RKO (cell line): ENCODE data around the gene ATP8B4.

Experiments
- DNase-seq: peaks from one replicate; pipeline ENCODE4 v3.0.0-alpha.2; 2016; ENCODE audit warnings: low spot score

ATP8B4 gene

GRCh38 chr15:49898097-49898496, 220.9 kb downstream of the ATP8B4 start:
- DNase-seq, result no peak

GRCh38 chr15:49895347-49896223, 223.4 kb downstream of the ATP8B4 start:
- DNase-seq, result no peak

- no peak for DNase-seq
Observed at GRCh38 chr15:49890689-49891088, 228.3 kb downstream of the ATP8B4 start.

- no peak for DNase-seq
Observed at GRCh38 chr15:49889536-49889935, 229.5 kb downstream of the ATP8B4 start.

- DNase-seq, result no peak
Observed at GRCh38 chr15:49888734-49889133, 230.3 kb downstream of the ATP8B4 start.

GRCh38 chr15:49888323-49888693, 230.7 kb downstream of the ATP8B4 start:
- no peak for DNase-seq

GRCh38 chr15:49887659-49888322, 231.2 kb downstream of the ATP8B4 start:
- DNase-seq, result no peak

GRCh38 chr15:49883121-49883520, 235.9 kb downstream of the ATP8B4 start:
- no peak for DNase-seq

GRCh38 chr15:49881866-49882265, 237.2 kb downstream of the ATP8B4 start:
- no peak for DNase-seq

GRCh38 chr15:49881433-49881832, 237.6 kb downstream of the ATP8B4 start:
- DNase-seq, result no peak

GRCh38 chr15:49877873-49878521, 241.0 kb downstream of the ATP8B4 start:
- DNase-seq, result no peak

- DNase-seq, result no peak
Observed at GRCh38 chr15:49877117-49877872, 241.7 kb downstream of the ATP8B4 start.

GRCh38 chr15:49876401-49877038, 242.5 kb downstream of the ATP8B4 start:
- DNase-seq, result peak; percentile 12

GRCh38 chr15:49875392-49875791, 243.6 kb downstream of the ATP8B4 start:
- DNase-seq, result no peak

GRCh38 chr15:49870472-49870871, 248.6 kb downstream of the ATP8B4 start:
- no peak for DNase-seq

- no peak for DNase-seq
Observed at GRCh38 chr15:49868348-49868747, 250.7 kb downstream of the ATP8B4 start.

- DNase-seq, result no peak
Observed at GRCh38 chr15:49865925-49866757, 252.9 kb downstream of the ATP8B4 start.

GRCh38 chr15:49864251-49864650, 254.8 kb downstream of the ATP8B4 start:
- no peak for DNase-seq

GRCh38 chr15:49863431-49864224, 255.4 kb downstream of the ATP8B4 start:
- DNase-seq, result no peak

GRCh38 chr15:49860101-49860500, 258.9 kb downstream of the ATP8B4 start:
- DNase-seq, result no peak
